Endothelial cell of umbilical vein (primary cell): ENCODE data around the gene TTI1. TPM values are rescaled to one million over a fixed set of nuclear protein-coding genes. Genes with fewer than 3 reads are reported as not detected.

ENCODE experiments used
- BruUV-seq: library from RNA; stranded (reverse); fragments of 400-500 nt; replicated peaks from 2 replicates; lab custom pipeline; 2021; lab: Mats Ljungman, UMichigan
- CTCF ChIA-PET: fragments of 300-600, 350-600 bp; sonication (Branson Sonifier 250); formaldehyde crosslinking; loops from one replicate; lab custom pipeline; 2021; ENCODE audit warnings: antibody characterized with exemption, inconsistent platforms; lab: Charles Lee
- POLR2A ChIA-PET: fragments of 300-600, 350-600 bp; sonication (Branson Sonifier 250); formaldehyde crosslinking; loops from one replicate; lab custom pipeline; 2021; ENCODE audit warnings: antibody characterized with exemption, inconsistent platforms; lab: Charles Lee
- DNase-seq: peaks from one replicate; pipeline ENCODE4 v3.0.0-alpha.2; 2011; ENCODE audit warnings: low read depth, low spot score
- FAIRE-seq: peaks from 2 replicates; lab custom pipeline; 2011; peaks lifted over from hg19 to GRCh38; lab: Jason Lieb, UNC
- H2AFZ ChIP-seq: 2 replicates; pipeline ENCODE4 v1.6.0; 2012; ENCODE audit warnings: low read depth, low read length, control low read depth, inconsistent platforms
- H3K27ac ChIP-seq: 2 replicates; pipeline ENCODE4 v1.5.1; 2011; ENCODE audit warnings: low read depth, mild to moderate bottlenecking, control low read depth, low read length, moderate library complexity; ENCODE audit not compliant: insufficient read depth
- H3K27me3 ChIP-seq, 2 experiments: 2 replicates each; pipeline versions ENCODE4 v1.6.0 to v1.6.1; 2011; ENCODE audit warnings: low read length in 2 of 2, mixed read lengths in 1 of 2; ENCODE audit not compliant: control insufficient read depth in 2 of 2, insufficient read depth in 2 of 2
- H3K36me3 ChIP-seq, 2 experiments: 2 replicates in 1 of 2; 3 replicates in 1 of 2; pipeline ENCODE4 v1.5.1; 2011; ENCODE audit warnings: low read length in 2 of 2, mild to moderate bottlenecking in 1 of 2, moderate library complexity in 1 of 2; ENCODE audit not compliant: control insufficient read depth in 2 of 2, insufficient read depth in 2 of 2; ENCODE audit errors: extremely low read depth in 1 of 2
- H3K4me1 ChIP-seq: 3 replicates; pipeline ENCODE4 v1.5.1; 2011; ENCODE audit warnings: mild to moderate bottlenecking, low read length; ENCODE audit not compliant: control insufficient read depth, insufficient read depth; ENCODE audit errors: extremely low read depth
- H3K4me2 ChIP-seq: 2 replicates; pipeline ENCODE4 v1.6.1; 2011; ENCODE audit warnings: low read length, control low read depth, mixed read lengths; ENCODE audit not compliant: insufficient read depth
- H3K4me3 ChIP-seq, 3 experiments: fragments of 200-600 bp in 1 of 3; sonication (generic), shearing (Covaris generic) in 1 of 3; replicated peaks in 1 of 3; 2 replicates each; pipeline ENCODE4 v1.5.1; 2011 to 2016; ENCODE audit warnings: control low read depth in 3 of 3, low read length in 3 of 3, mild to moderate bottlenecking in 2 of 3, inconsistent platforms in 1 of 3, low read depth in 1 of 3, moderate library complexity in 1 of 3; ENCODE audit not compliant: insufficient read depth in 1 of 3
- H3K79me2 ChIP-seq: 2 replicates; pipeline ENCODE4 v1.6.0; 2012; ENCODE audit warnings: low read length, inconsistent platforms; ENCODE audit not compliant: control insufficient read depth, insufficient read depth
- H3K9ac ChIP-seq: replicated peaks from 2 replicates; pipeline ENCODE3; 2011; ENCODE audit warnings: low read length, control low read depth; ENCODE audit not compliant: insufficient read depth; ENCODE audit errors: extremely low read depth
- H3K9me1 ChIP-seq: replicated peaks from 3 replicates; pipeline ENCODE4 v1.6.0; 2011; ENCODE audit warnings: mild to moderate bottlenecking, low read length; ENCODE audit not compliant: control insufficient read depth, insufficient read depth; ENCODE audit errors: extremely low read depth
- H3K9me3 ChIP-seq: replicated peaks from 2 replicates; pipeline ENCODE4 v1.5.1; 2012; ENCODE audit warnings: low read length, inconsistent platforms; ENCODE audit not compliant: control insufficient read depth, insufficient read depth
- H4K20me1 ChIP-seq: replicated peaks from 2 replicates; pipeline ENCODE3; 2011; ENCODE audit warnings: mild to moderate bottlenecking, low read length; ENCODE audit not compliant: control insufficient read depth, insufficient read depth; ENCODE audit errors: extremely low read depth
- CTCF ChIP-seq, 2 donors: IDR thresholded peaks; 1 replicate in 1 of 2; 2 replicates in 1 of 2; pipeline ENCODE4 v1.5.1; 2011; ENCODE audit warnings: low read length in 2 of 2, mild to moderate bottlenecking in 2 of 2, moderate library complexity in 2 of 2, control low read depth in 1 of 2, inconsistent platforms in 1 of 2, low read depth in 1 of 2; ENCODE audit not compliant: insufficient read depth in 1 of 2; ENCODE audit errors: extremely low read depth in 1 of 2
- EZH2 ChIP-seq: IDR thresholded peaks from 2 replicates; pipeline ENCODE4 v1.6.1; 2012; ENCODE audit warnings: borderline replicate concordance, low read depth, mild to moderate bottlenecking, moderate library complexity, low read length, inconsistent platforms; ENCODE audit not compliant: severe bottlenecking
- FOS ChIP-seq: IDR thresholded peaks from 2 replicates; pipeline ENCODE4 v1.6.1; 2011; ENCODE audit warnings: mild to moderate bottlenecking, low read length, moderate library complexity, borderline replicate concordance; ENCODE audit not compliant: insufficient read depth
- GATA2 ChIP-seq: IDR thresholded peaks from 2 replicates; pipeline ENCODE4 v1.7.0; 2011; ENCODE audit warnings: low read depth, mild to moderate bottlenecking, moderate library complexity, mixed read lengths, low read length; ENCODE audit not compliant: insufficient read length, insufficient read depth
- JUN ChIP-seq: IDR thresholded peaks from 2 replicates; pipeline ENCODE4 v1.6.1; 2011; ENCODE audit warnings: borderline replicate concordance, low read depth; ENCODE audit not compliant: insufficient read length, insufficient read depth
- MYC ChIP-seq: IDR thresholded peaks from one replicate; pipeline ENCODE4 v1.6.1; 2011; ENCODE audit warnings: mild to moderate bottlenecking, low read depth, low read length
- POLR2A ChIP-seq: IDR thresholded peaks from 2 replicates; pipeline ENCODE4 v1.6.1; 2012; ENCODE audit warnings: low read depth, mild to moderate bottlenecking, control low read depth, low read length
- POLR2AphosphoS5 ChIP-seq: IDR thresholded peaks from 2 replicates; pipeline ENCODE4 v1.6.1; 2012; ENCODE audit warnings: low read depth, mild to moderate bottlenecking, control low read depth, low read length, moderate library complexity; ENCODE audit not compliant: insufficient read depth
- dilution Hi-C: fragments of 300-500 bp; cut with MboI; formaldehyde crosslinking; loops from one replicate; pipeline ENCODE4 v1.15.0; 2019; ENCODE audit warnings: low sequenced_read_pairs; ENCODE audit not compliant: extremely low pct_ligation_motif_present
- intact Hi-C: fragments of 100-400 bp; cut with micrococcal nuclease; formaldehyde crosslinking; loops from one replicate; pipeline ENCODE4 v1.10.0; 2022
- polyA plus RNA-seq, 4 experiments: library from polyadenylated mRNA; depleted of rRNA in 3 of 4; stranded (reverse) in 3 of 4; unstranded in 1 of 4; fragments of >200 nt; gene quantifications; 2 replicates each; pipeline versions ENCODE4 v1.2.1 to v1.2.3, GENCODE V29; 2011 to 2012; ENCODE audit warnings: missing spikeins in 1 of 4
- total RNA-seq: library from RNA; stranded (reverse); gene quantifications from 2 replicates; pipeline ENCODE4 v1.2.3, GENCODE V29; 2021
- TF ChIP-seq, protein P1 (sequence below): IDR thresholded peaks from 2 replicates; pipeline ENCODE4 v1.6.1; 2011; ENCODE audit not compliant: insufficient read depth, insufficient read length

Gene TTI1
- total and polyA plus RNA-seq, 2 donors (not counting 3 experiments of a cell fraction or from before 2014, with no cell fraction given), result 13.2 to 23.2 TPM

DNA sequence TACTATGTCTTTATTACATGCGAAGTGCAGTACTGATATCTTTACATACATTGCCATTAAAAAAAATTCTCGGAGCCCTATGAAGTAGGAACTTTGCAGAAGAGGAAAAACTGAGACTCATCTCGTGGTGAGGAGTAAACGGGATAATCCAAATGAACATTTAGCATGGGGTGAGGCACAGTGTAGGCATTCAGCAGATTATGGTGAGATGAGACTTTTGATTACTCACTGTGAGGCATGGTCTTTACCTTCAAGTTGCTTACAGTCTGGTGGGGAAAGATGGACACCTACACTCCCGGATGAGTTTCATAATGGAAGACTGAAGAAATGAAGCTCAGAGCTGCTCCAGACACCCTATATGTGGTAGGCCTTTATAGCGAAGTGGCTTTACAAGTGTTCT is 1.7 kb upstream of the TTI1 start:
- no peaks in the 10 kb centered on the region for H3K27me3 ChIP-seq
- TF ChIP-seq GATA2, result no peak
- TF ChIP-seq FOS, result no peak
- no peak for TF ChIP-seq POLR2A
- TF ChIP-seq CTCF (IDR thresholded peaks at IDR 0.05; ENCODE audit: extremely low read depth in 1 of 2, insufficient read depth in 1 of 2, low read depth in 1 of 2, low read length in 2 of 2), result no peak
- no peak for TF ChIP-seq EZH2
- TF ChIP-seq, protein P1, sequence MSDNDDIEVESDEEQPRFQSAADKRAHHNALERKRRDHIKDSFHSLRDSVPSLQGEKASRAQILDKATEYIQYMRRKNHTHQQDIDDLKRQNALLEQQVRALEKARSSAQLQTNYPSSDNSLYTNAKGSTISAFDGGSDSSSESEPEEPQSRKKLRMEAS, result no peak
- TF ChIP-seq MYC, result no peak
- TF ChIP-seq POLR2AphosphoS5, result no peak
- TF ChIP-seq JUN, result no peak
- H3K27ac ChIP-seq, result no peak overlapping the region
- ChIA-PET POLR2A (no interaction called here), CTCF (interaction anchor here (1.2 to 2.0 kb wide), 2 partner anchors 8 to 11 kb away, joined by 3 to 15 read pairs; no protein-coding TSS in a partner anchor)
- peaks cover 86% of the 10 kb centered on the region for H3K79me2 ChIP-seq
- intact Hi-C loops, result loop anchor here (5.0 kb wide), 1 partner anchor 473 kb away; no protein-coding TSS in a partner anchor
- no peaks in the 10 kb centered on the region for H3K9me3 ChIP-seq
- H3K4me2 ChIP-seq, result peak overlapping the region; percentile 73
- peak overlapping the region; percentile 84 for H3K9ac ChIP-seq
- FAIRE-seq, result no peak
- H3K4me3 ChIP-seq, result peak overlapping the region in 1 of 3 experiments; percentile 74
- dilution Hi-C loops, result no loop called here
- H3K9me1 ChIP-seq, result no peaks in the 10 kb centered on the region
- peaks cover 1 to 4% of the 10 kb centered on the region in 2 experiments for H3K36me3 ChIP-seq
- no peaks in the 10 kb centered on the region for H4K20me1 ChIP-seq
- DNase-seq, result no peak
- BruUV-seq, result no TSS peak
- H2AFZ ChIP-seq, result no peak overlapping the region
- H3K4me1 ChIP-seq, result peaks cover 27% of the 10 kb centered on the region
